Upper lobe of left lung (tissue), 6 donors: Measurements from ENCODE around the gene PTPRZ1. TPM values are rescaled to one million over a fixed set of nuclear protein-coding genes. Genes with fewer than 3 reads are reported as not detected.

Experiments
- ATAC-seq, 2 donors: fragments of 200-7000 bp; cut with Tn5 transposase; one replicate each; pipeline ENCODE4 v1.9.1; 2022; ENCODE audit warnings: mild to moderate bottlenecking in 2 of 2, moderate library complexity in 2 of 2; ENCODE audit not compliant: low FRiP score in 2 of 2
- DNase-seq, 2 donors: peaks; one replicate each; pipeline ENCODE4 v3.0.0-alpha.2; 2019 to 2020
- H3K27ac ChIP-seq, 4 donors: fragments of 200-600 bp; sonication (generic); one replicate each; pipeline ENCODE4 v1.5.1; 2016 to 2019
- H3K27me3 ChIP-seq, 4 donors: fragments of 200-600 bp; sonication (generic); one replicate each; pipeline ENCODE4 v1.5.1; 2017 to 2019
- H3K36me3 ChIP-seq, 4 donors: fragments of 200-600 bp; sonication (generic); one replicate each; pipeline ENCODE4 v1.5.1; 2016 to 2019
- H3K4me1 ChIP-seq, 4 donors: fragments of 200-600 bp; sonication (generic); one replicate each; pipeline ENCODE4 v1.5.1; 2018 to 2019
- H3K4me3 ChIP-seq, 4 donors: fragments of 200-600 bp; sonication (generic); one replicate each; pipeline ENCODE4 v1.5.1; 2017 to 2019; ENCODE audit warnings: mild to moderate bottlenecking in 2 of 4, moderate library complexity in 1 of 4
- H3K9me3 ChIP-seq, 4 donors: fragments of 200-600 bp; sonication (generic); one replicate each; pipeline ENCODE4 v1.5.1; 2018 to 2019
- CTCF ChIP-seq, 6 experiments: fragments of 450-650 bp in 4 of 6; fragments of 200-600 bp in 2 of 6; sonication (generic) in 2 of 6; IDR thresholded peaks; one replicate each; pipeline ENCODE4 v1.5.1; 2016 to 2019; ENCODE audit warnings: antibody characterized with exemption in 6 of 6
- EP300 ChIP-seq, 4 donors: sonication (generic); formaldehyde crosslinking; IDR thresholded peaks; one replicate each; pipeline ENCODE4 v1.5.1; 2017; ENCODE audit warnings: antibody characterized with exemption in 4 of 4, control low read depth in 2 of 4
- POLR2A ChIP-seq, 4 donors: fragments of 450-650 bp; IDR thresholded peaks; one replicate each; pipeline ENCODE4 v1.5.1; 2016 to 2017; ENCODE audit warnings: antibody characterized with exemption in 4 of 4, mild to moderate bottlenecking in 2 of 4
- POLR2AphosphoS5 ChIP-seq, 2 donors: sonication (generic); formaldehyde crosslinking; IDR thresholded peaks; one replicate each; pipeline ENCODE4 v1.5.1; 2017; ENCODE audit warnings: antibody characterized with exemption in 2 of 2
- WGBS, 2 donors: methylation state at CpG; one replicate each; pipeline ENCODE4 v1.1.5; 2017 to 2018; 5-methylcytosine and 5-hydroxymethylcytosine counted together
- small RNA-seq, 4 donors: library from RNA; depleted of rRNA; stranded (forward); fragments of <200 nt; gene quantifications; one replicate each; pipeline ENCODE3, GENCODE V24; 2016
- total RNA-seq, 6 donors: library from RNA; depleted of rRNA in 4 of 6; stranded (reverse); fragments of >200 nt in 4 of 6; gene quantifications; one replicate each; pipeline versions ENCODE4 v1.1.0 to v1.2.1, GENCODE V29; 2016 to 2021
- donor health status: DM: no; HTN: no; CAD: no; lungs with moderate emphysema.
- donor health status: DM: no; HTN: yes; CAD: no; lungs with severe emphysema.

Gene PTPRZ1
- total RNA-seq, 6 donors from 2014 or later: 0.57 to 7.2 (median 1.2) TPM

GRCh38 chr7:122100021-122100420 lies 227.1 kb downstream of the PTPRZ1 start:
- TF ChIP-seq POLR2AphosphoS5 (IDR thresholded peaks at IDR 0.05) (no peak), POLR2A (IDR thresholded peaks at IDR 0.05) (no peak), EP300 (IDR thresholded peaks at IDR 0.05) (no peak), CTCF (IDR thresholded peaks at IDR 0.05) (no peak)
- H3K27ac ChIP-seq: no peak overlapping the region
- ATAC-seq (no peak), DNase-seq (no peak)
- 69 to 83% methylated on average over 3 of the region's 3 CpGs for WGBS, 2 donors
- H3K27me3 ChIP-seq: no peaks in the 10 kb centered on the region
- H3K9me3 ChIP-seq: peaks cover 13 to 18% (median 13%) of the 10 kb centered on the region in 4 donors
- no peaks in the 10 kb centered on the region for H3K4me1 ChIP-seq
- no peak overlapping the region for H3K4me3 ChIP-seq
- peaks cover 0 to 47% (median 7%) of the 10 kb centered on the region in 4 donors for H3K36me3 ChIP-seq

GRCh38 chr7:122103064-122103463 lies 230.1 kb downstream of the PTPRZ1 start:
- DNase-seq: no peak
- no peak for ATAC-seq
- no peak overlapping the region for H3K27ac ChIP-seq
- H3K36me3 ChIP-seq: peaks cover 0 to 52% (median 9%) of the 10 kb centered on the region in 4 donors
- no peaks in the 10 kb centered on the region for H3K4me1 ChIP-seq
- TF ChIP-seq POLR2AphosphoS5 (IDR thresholded peaks at IDR 0.05) (no peak), EP300 (IDR thresholded peaks at IDR 0.05) (no peak), CTCF (IDR thresholded peaks at IDR 0.05) (no peak), POLR2A (IDR thresholded peaks at IDR 0.05) (no peak)
- peaks cover 13 to 25% (median 13%) of the 10 kb centered on the region in 4 donors for H3K9me3 ChIP-seq
- no peak overlapping the region for H3K4me3 ChIP-seq
- H3K27me3 ChIP-seq: no peaks in the 10 kb centered on the region

Small RNA genes within 50 kb of the gene (small RNA-seq; reads per million reads assigned to genes)
- 0 reads per million in 4 donors for gene RNU7-154P
